IPS DF 4.7 (cell line): ENCODE results near the gene HRC.
"Not testable (repeated sequence)": the region's sequence is repeated elsewhere in the genome, so short reads cannot be mapped to it uniquely, and the experiment has no call there.

Source experiments
- DNase-seq: peaks from one replicate; pipeline ENCODE4 v3.0.0-alpha.2; 2013; ENCODE audit warnings: low spot score; ENCODE audit errors: extremely low read depth

HRC gene

DNA sequence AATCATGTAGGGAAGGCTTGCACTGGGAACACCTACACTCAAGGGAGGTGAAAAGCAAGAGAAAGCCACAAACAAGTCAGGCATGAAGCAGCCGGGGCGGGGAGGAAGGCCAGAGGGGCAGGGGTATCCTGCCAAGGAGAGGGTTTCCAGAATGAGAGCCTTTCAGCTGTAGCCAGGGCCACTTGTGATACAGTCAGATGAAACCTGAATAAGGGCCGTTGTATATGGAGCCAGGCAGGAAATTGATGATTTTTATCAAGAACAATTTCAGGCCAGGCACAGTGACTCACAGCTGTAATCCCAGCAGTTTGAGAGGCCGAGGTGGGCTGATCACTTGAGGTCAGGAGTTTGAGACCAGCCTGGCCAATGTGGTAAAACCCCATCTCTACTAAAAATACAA lies 6.8 kb upstream of the HRC start:
- no peak for DNase-seq

DNA sequence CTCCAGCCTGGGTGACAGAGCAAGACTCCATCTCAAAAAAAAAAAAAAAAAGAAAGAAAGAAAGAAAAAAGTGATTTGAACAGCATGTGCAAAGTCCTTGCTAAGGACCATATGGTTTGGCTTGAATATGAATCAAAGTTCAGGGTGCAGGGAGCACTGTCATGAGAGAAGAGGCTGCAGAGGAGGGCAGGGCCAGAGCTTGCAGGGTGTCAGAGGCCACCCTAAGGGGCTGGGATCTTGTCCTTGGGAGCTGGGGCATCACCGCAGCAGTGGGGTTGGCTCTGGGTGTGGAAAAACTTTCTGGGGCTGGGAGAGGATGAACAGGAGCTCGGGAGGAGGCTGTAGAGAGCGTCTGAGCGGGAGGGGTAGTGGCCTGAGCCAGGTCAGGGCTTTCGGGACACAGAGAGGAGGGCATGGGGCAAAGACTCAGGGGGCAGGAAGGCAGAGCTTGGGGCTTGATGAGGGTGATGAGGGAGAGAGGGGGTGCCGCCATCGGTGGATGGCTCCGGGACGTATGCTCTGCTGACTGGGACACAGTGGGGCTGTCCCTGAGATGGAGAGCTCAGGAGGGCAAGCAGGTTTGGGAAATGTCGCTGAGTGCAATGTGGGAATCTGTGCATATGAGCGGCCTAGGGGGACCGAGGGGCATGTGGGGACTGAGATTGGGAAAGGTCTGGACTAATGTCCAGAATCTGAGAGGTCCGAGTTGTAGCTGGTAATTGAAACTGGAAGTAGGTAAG lies 5.4 kb upstream of the HRC start:
- DNase-seq = no peak

DNA sequence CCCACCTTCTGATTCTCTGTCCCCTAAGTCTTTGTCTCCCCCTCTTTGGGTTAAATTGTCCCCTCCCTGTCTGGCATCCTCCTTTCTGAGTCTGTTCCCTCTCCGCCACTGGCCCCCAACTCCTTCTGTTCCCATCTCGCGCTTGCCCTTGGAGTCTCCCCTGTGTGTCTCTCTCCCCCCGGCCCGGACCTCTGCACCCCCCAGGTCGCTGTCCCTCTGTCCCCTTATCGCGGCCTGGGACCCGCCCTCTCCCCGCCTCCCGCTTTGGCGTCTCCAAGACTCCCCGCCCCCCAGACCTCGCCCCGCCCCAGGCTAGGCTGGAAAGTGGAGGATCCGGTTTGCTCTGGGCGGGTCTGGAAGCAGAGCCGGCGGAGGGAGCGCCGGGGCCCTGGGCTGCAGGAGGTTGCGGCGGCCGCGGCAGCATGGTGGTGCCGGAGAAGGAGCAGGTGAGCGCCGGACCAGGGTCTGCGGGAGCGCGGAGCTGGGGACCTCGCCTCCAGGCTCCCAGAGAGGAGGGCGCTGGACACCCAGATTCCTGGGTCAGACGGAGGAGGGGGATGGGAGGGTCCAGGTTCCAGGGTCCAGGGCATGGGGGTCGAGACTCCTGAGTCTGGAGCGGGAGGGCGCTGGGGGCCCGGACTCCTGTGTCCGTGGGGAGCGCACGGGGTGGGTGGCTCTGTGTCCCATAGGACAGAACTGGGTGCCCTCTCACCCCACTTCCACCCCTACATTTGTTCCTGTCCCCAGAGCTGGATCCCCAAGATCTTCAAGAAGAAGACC lies 2.4 kb upstream of the HRC start, which contains the start of gene TRPM4:
Gene TRPM4 (plus strand): TSS at position 348 of the 780 bp plus-strand sequence. CDS start 75 bp downstream, at position 423.
- no peak for DNase-seq

DNA sequence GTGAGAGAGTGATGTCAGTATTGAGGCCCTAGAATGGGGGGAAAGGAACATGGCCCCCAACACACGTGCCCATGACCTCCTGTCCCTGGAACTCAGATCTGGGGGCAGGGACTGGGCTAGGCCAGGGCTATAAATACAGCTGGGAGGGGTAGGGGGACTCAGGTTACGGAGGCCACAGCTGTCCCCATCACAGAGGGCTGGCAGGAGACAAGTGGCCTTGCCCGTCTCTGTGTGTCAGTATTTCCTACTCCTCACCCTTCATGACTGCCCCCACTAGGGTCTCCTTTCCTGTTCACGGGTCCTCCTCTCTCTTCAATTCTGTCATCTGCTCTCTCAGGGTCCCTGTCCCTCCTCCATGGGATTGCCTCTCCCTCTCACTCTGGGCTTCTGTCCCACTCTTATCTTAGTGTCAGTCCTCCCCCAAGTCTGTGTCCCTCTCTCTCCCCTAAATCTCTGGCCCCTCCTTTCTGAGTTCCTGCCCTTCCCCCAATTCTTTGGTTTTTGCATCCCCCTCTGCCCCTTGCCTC lies 687 bp upstream of the HRC start:
- no peak for DNase-seq

DNA sequence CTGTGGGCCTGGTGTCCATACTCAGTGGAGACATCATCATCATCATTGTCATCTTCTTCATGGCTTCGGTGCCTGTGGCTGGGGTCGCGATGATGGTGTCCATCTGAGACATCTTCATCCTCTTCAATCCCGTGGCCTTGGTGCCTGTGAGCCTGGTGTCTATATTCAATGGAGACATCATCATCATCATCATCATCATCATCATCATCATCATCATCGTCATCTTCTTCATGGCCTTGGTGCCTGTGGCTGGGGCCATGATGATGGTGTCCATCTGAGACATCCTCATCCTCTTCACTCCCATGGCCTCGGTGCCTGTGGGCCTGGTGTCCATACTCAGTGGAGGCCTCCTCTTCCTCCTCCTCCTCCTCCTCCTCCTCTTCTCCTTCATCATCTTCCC lies 917 bp downstream of the HRC start:
- DNase-seq = no peak

DNA sequence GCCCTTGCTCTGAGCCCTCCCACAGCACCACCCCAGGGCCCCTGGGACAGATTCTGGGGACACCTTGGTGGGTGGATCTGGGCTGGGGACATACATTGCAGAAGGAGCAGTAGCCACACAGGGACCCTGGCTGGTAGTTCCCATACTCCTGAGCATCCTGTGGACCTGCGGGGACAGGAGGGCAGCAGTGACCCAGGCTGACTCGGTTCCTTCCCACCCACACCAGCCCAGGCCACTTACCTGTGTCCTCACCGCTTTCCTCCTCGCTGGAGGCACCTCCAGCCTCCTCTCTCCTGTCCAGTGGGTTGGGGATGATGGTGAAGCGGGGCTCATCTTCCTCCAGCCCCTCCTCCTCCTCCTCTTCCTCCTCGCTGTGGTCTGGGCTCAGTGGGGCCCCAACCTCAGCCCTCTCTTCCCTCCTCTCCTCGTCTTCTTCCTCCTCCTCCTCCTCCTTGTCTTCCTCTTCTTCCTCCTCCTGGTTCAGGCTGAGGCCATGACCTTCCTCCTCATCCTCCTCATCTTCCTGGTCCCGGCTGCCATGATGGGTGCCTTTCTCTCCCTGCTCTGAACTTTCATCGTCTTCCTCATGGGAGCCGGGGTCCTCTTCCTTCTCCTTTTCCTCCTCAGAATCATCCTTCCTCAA lies 1.9 kb downstream of the HRC start:
- DNase-seq = no peak

DNA sequence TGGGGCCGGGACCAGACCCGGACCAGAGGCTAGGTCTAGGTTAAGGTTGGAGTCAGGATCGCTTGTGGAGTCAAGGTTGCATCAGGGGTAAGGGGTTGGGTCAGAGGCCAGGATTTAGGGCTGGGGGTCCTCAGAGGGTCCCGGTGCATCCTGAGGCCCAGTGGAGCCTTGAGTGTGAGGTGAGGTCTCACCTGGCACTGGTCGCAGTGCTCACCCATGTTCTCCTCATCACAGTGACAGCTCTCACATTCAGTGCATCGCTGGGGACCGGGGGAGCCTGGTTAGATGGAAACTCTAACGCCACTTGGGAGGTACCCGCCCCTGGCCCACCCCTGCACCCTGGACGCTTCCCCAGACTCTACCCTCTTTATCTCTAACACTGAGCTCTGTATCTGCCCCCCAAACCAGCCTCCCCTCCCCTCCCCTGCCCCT lies 3.1 kb downstream of the HRC start:
- DNase-seq = no peak

DNA sequence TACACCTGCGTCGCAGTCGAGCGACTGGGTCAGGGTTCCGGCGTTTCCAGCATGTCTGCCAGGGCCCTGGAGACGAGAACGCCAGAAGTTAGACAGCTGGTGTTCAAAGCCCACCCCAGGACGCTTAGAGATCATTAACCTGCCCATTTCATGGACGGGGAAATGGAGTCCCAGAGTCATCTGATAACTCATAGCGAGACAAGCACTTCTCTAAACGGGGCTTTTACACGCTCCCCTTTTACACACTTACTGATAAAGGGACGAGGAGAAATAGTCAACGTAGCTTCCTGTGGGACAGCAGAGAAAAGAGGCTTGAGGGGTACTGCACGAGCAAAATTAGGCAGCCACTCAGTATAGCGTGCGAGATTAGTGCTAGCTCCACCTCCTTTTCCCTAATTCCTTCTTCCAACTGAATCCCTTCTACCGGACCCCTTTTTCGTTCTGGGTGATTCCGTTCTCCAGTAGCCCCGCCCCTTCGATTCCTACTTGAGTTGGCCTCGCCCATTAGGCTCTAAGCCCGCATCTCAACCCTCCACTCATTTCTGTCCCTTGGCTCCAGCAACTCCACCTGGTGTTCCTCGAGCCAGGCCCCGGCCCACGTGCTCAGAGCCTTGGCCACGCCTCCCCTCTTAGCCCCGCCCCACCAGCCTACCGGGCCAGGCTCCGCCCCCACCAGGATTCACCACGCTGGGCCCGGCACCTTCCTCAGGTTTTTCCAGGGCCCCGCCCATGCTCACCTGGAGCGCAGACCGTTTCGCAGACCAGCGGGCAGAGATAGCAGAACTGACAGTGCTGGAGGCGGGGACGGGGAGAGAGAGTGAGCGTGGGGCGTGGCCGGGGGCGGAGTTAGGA lies 3.7 kb downstream of the HRC start:
- peak; percentile 88 for DNase-seq

DNA sequence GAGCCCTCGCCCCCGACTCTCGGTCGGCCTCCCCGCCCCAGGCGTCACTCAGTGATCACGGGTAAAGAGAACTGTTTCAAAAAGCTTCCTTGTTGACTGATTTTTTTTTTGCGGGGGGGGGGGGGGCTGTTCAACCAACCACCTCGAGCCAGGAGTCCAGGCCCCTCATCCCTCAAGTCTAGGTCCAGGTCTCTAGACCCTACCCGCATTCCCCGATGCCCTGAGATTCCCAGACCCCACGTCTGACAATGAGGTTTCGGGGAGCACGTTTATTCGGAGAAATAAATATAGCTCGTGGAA lies 4.3 kb downstream of the HRC start:
- DNase-seq = no peak

DNA sequence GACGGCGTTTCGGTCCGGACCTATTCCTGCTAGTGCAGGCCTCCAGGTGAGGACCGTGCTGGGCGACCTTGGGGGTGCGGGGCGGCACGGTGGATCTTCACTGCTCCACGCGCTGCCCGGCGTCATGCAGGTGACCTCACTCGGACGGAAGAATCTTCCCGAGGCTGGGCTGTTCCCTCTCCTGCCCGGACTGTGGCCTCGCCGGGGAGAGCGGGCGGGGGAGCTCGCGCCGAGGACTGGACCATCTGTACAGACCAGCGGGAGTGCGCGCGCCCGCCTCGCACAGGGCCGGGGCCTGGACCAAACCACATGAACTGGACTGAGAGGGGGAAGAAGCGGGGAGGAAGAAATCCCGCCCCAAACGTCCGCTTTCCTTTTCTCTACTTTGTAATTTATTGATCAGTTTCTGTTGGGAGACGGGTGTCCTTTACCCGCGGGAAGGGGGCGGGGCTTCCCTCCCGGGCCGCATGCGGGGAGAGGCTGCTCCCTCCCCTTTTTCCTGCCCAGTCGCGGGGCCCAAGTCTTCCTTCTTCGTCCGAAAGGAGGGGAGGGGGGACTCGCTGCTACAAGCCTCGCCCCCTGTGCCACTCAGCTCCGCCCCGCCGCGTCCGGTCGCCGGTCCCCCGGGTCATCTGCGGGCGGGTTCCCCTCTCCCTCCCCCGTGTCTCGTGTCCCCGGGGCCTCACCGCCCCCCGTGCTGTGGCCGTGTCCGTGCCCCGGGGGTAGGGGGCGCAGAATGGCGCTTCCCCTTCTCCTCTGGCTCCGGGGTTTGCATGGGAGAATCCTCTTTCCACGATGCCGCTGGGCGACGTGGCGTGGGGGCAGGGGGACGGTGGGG lies 4.9 kb downstream of the HRC start:
- DNase-seq = no peak

DNA sequence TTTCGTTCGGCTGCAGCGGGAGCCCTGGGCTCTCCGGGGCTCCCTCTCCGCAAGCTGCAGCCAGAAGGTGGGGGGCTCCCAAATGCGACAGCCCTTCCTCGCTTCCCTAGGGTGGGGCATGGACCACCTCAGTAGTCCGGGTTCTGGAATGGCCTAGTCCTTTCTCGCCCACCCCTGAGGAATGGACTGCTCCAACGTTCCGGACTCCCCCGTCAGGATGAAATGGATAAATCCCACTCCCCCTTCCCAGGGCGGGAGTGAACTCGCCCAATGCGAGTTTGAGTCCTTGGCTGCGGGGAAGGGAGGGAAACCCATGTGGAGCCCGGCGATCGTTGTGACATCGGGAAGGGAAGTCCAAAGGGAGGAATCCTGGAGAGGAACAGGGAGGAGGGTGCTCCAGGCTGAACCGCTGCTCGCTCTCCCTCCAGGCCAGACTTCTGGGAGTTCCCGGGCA lies 5.5 kb downstream of the HRC start:
- DNase-seq = no peak

DNA sequence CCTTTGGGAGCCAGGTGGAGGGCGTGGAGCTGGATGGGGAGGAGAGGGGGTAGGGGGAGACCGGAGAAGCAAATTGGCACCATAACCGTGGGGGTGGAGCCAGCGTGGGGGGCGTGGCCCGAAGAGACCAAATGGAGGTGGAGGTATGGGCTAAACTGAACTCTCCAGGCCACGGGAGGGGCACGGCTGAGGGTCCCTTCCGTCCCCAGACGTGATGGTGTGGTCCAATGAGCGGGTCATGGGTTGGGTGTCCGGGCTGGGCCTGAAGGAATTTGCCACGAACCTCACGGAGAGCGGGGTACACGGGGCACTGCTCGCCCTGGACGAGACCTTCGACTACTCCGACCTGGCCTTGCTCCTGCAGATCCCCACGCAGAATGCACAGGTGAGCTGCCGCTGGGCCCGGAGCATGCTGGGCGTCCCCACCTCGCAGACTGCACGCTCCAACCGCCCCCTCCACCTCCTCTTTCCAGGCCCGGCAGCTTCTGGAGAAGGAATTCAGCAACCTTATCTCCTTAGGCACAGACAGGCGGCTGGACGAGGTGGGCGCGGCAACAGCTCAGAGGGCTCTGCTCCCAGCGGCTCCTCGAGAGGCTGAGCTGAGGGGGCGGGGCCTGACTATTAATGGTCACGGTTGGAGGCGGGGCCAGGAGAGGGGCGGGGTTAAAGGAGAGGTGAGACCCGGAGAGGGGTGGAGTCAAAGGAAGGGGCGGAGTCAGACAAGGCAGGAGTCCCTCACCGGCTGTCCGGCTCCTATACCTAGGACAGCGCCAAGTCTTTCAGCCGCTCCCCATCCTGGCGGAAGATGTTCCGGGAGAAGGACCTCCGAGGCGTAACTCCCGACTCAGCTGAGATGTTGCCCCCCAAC lies 6.2 kb downstream of the HRC start:
- DNase-seq = peak; percentile 88

DNA sequence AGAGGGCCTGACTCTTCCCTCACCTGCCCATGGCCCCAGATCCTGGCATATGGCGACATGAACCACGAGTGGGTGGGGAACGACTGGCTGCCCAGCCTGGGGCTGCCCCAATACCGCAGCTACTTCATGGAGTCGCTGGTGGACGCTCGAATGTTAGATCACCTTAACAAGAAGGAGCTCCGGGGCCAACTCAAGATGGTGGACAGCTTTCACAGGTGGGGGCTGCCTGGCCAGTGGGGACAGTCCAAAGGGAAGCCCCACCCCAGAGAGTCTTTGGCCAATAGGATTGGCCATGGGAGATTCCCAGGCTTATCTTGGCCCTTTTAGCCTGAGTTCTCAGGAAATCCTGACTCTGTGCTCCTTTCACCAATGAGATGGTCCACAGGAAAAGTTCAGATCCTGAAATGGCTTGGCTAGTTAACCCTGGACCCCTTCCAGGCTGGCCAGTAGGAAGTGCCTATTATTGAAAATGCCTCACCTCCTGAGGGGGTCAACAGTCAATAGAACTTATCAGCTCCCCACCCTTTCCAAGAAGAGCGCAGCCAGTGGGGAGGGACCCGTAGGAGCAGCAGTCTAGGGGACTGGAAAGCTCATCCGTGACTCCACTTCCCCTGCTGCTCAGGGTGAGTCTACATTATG lies 7.0 kb downstream of the HRC start:
- no peak for DNase-seq

DNA sequence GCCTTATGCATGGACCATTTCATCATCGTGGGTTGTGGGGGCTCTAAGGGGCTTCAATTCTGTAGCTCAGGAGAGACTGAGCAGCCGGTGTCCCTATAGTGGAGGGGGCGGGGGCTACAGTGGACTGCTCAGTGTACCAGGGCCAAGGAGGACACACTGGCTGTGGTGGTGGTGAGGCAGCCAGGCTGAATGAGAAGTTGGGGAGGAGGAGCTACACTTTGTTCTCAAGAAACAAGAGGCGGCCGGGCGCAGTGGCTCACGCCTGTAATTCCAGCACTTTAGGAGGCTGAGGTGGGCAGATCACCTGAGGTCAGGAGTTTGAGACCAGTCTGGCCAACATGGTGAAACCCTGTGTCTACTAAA lies 8.8 kb downstream of the HRC start:
- DNase-seq = not testable (repeated sequence)

DNA sequence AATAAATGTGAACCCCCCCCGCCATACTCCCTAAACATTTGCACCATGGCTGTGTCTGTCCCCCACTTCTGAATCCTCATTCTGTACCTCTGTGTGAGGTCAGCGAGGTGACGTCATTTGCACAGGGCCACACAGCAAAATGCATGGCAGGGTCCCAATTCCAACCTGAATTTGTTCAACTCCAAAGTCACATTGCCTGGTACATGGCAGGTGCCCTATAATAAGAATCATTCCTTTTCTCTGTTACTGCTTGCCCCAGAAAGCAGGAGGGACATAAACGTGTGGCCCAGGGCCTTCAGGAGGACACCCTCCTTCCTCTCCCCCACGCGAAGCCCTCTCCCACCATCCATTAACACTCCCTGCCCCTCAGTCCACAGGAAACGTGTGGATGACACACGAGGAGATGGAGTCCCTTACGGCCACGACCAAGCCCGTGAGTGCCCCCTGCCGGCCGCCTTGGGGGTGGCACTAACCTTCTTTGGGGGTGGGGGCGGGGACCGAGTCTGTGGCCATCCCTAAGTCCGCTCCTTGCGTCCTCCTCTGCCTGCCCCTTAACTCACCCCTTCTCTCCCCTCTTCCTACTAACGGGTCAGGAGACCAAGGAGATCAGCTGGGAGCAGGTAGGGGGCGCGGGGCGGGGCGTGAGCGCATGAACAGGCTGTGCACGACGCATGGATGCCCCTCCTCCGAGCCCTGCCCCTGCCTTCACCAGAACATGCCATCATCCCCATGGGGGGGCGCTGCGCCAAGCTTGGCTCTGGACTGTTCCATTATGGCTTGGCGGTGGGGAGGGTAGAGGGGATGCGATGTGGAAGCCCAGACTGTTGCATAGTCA lies 9.4 kb downstream of the HRC start:
- peak; percentile 83 for DNase-seq

DNA sequence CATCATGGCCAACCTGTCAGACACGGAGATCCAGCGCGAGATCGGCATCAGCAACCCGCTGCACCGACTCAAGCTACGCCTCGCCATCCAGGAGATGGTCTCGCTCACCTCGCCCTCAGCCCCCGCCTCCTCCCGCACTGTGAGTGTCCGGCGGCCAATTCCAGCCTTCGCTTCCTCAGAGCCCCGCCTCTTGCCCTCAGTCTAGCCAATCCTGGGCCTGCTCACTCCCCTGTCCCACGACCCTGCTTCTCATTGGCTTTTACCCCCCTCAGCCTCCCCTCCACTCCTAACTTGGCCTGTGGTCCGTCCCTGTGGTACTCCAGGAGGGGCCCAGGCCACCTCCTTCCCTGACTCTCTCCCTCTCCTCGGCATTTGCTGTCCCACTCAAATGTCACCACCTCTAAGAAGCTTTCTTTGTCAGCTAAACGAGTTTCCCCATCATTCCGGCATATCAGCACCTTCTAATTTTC lies 12.3 kb downstream of the HRC start:
- no peak for DNase-seq

DNA sequence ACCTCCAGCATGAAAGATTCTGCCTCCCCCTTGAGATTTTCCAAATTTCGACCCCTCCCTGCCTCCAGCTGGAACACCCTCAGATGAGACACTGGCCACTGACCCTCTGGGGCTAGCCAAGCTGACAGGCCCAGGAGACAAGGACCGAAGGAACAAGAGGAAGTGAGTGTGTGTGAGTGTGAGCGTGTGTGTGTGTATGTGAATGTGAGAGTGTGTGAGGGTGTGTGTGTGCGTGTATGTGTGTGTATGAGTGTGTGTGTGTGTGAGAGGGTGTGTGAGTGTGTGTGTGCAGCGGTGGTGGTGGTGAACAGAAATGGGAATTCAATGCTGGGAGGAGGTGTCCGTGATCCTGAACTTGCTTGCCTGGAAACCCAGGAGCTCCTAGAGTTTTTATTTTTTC lies 13.8 kb downstream of the HRC start:
- no peak for DNase-seq

DNA sequence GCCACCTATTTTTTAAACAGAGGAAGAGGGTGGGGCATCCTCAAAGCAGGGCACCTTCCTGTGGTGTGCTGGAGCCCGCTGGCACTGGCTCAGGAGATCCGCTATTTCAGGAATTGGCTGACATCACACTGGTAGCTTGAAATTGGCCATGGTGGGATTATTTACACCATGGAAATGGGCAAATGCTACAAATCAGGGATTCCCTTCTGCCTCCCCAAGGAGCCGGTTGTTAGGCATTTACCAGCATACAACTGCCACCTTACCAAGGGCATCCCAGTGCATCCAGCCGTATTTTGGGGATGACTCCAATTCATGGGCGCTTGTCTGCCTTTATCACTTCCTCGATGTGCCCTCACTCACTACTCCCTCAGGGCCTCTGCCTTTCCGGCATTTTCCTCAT lies 14.2 kb downstream of the HRC start:
- DNase-seq = no peak
